GM12865 (cell line): ENCODE data around the gene C3orf18.

ENCODE experiments used
- DNase-seq: peaks from one replicate; pipeline ENCODE4 v3.0.0; 2010; ENCODE audit warnings: low read depth
- H3K4me3 ChIP-seq: 2 replicates; pipeline ENCODE4 v1.5.1; 2011; ENCODE audit warnings: mild to moderate bottlenecking, low read depth, low read length, control low read depth
- CTCF ChIP-seq: IDR thresholded peaks from 2 replicates; pipeline ENCODE4 v1.5.1; 2011; ENCODE audit warnings: low read length, control low read depth, low read depth, inconsistent platforms; ENCODE audit not compliant: insufficient read depth; ENCODE audit errors: missing control alignments

Gene C3orf18

GRCh38 chr3:50602595-50603191 lies 35.1 kb upstream of the C3orf18 start:
- DNase-seq: no peak
- H3K4me3 ChIP-seq: no peak overlapping the region
- no peak for TF ChIP-seq CTCF

GRCh38 chr3:50600841-50601591 lies 33.5 kb upstream of the C3orf18 start:
- no peak overlapping the region for H3K4me3 ChIP-seq
- DNase-seq: no peak
- no peak for TF ChIP-seq CTCF

GRCh38 chr3:50600141-50600753 lies 32.7 kb upstream of the C3orf18 start:
- DNase-seq: no peak
- H3K4me3 ChIP-seq: no peak overlapping the region
- no peak for TF ChIP-seq CTCF

- no peak overlapping the region for H3K4me3 ChIP-seq
- no peak for TF ChIP-seq CTCF
- no peak for DNase-seq
Measured at GRCh38 chr3:50599716-50600118, 32.2 kb upstream of the C3orf18 start.

GRCh38 chr3:50599115-50599715 lies 31.7 kb upstream of the C3orf18 start:
- TF ChIP-seq CTCF: no peak
- H3K4me3 ChIP-seq: no peak overlapping the region
- DNase-seq: no peak

- DNase-seq: no peak
- no peak for TF ChIP-seq CTCF
- no peak overlapping the region for H3K4me3 ChIP-seq
Measured at GRCh38 chr3:50594253-50594785, 26.8 kb upstream of the C3orf18 start.
